BLaER1 (cell line): ENCODE results near the gene EAF1.

ENCODE experiments used
- H3K27ac ChIP-seq: shearing (Covaris generic); formaldehyde crosslinking; 2 replicates; pipeline ENCODE4 v1.8.1; 2022
- H3K27me3 ChIP-seq: shearing (Covaris generic); formaldehyde crosslinking; 2 replicates; pipeline ENCODE4 v1.8.1; 2022
- H3K36me3 ChIP-seq: shearing (Covaris generic); formaldehyde crosslinking; 2 replicates; pipeline ENCODE4 v1.8.1; 2022
- H3K4me1 ChIP-seq: shearing (Covaris generic); formaldehyde crosslinking; 2 replicates; pipeline ENCODE4 v1.8.1; 2022
- H3K4me2 ChIP-seq: shearing (Covaris generic); formaldehyde crosslinking; 2 replicates; pipeline ENCODE4 v1.8.1; 2022
- H3K4me3 ChIP-seq: shearing (Covaris generic); formaldehyde crosslinking; 2 replicates; pipeline ENCODE4 v1.8.1; 2022
- H3K9ac ChIP-seq: shearing (Covaris generic); formaldehyde crosslinking; 2 replicates; pipeline ENCODE4 v1.8.1; 2022
- H3K9me3 ChIP-seq: shearing (Covaris generic); formaldehyde crosslinking; 2 replicates; pipeline ENCODE4 v1.8.1; 2022
- H4K20me1 ChIP-seq: shearing (Covaris generic); formaldehyde crosslinking; 2 replicates; pipeline ENCODE4 v1.8.1; 2022
- Cebpa-rat ChIP-seq: shearing (Covaris generic); IDR thresholded peaks from 2 replicates; pipeline ENCODE4 v1.8.1; 2022

EAF1 gene

DNA sequence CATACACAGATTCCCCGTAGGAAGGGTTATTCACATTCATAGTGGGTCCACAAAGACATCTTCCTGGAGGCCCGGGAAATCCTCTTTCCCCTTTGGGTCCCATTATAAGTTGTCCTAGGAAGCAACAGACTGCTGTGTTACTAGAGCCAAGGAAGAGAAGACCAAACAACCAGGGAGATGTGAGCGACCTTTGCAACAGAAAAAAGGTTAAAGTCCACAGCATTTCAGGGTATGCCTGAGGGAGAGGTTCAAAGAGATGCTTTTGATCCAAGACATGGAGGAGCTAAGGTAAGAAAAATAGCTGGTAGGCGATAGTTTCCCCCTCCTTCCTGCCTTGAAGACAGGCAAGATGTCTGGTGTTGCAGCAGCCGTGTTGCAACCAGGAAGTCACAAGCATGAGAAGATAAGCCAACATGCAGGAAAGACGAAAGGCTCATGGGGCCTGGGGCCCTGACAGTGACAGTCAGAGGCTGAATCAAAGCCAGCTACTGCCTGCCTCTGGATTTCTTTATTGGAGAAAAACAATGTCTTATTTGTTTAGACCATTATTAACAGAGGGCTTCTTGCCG, 30.9 kb downstream of the EAF1 start:
- Histone ChIP-seq H3K9ac (no peak overlapping the region), H3K27me3 (no peaks in the 10 kb centered on the region), H3K36me3 (peaks cover 7% of the 10 kb centered on the region; the same call in 1 of the 2 replicates), H3K4me2 (no peak overlapping the region), H4K20me1 (no peaks in the 10 kb centered on the region), H3K4me3 (no peak overlapping the region), H3K9me3 (peaks cover 5% of the 10 kb centered on the region; the same call in 1 of the 2 replicates), H3K27ac (no peak overlapping the region), H3K4me1 (peaks cover 47% of the 10 kb centered on the region)
- TF ChIP-seq Cebpa-rat: no peak

DNA sequence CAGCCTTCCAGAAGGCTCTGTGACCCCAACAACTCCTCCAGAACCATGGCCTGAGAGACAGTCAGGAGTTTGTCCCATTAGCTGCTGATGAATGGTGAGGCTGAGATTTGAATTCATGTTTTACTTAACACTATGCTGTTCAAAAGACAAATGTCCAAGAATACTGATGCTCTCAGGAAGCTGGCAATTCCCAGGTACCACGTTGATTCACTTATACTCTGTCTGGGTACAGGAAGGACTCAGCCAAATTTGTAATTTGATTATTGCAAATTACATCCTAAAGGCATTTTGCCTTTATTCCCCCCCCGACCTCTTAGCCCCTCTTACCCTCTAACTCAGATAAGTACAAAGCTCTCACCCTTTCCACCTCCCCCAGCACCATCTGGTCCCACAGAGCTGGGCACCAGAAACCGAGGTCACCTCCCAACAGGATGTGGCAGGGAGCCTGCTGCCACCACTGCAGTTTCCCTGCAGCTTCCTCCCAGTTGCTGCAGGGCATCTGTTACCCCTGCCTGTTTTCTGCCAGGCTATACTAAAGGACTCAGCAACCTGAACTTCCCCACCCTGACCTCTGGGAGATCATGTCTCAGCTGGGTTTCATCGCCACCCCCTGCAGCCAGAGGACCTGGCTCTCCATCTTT, 33.6 kb downstream of the EAF1 start:
- H3K4me2 ChIP-seq: peak overlapping the region; percentile 81
- H4K20me1 ChIP-seq: no peaks in the 10 kb centered on the region
- H3K27ac ChIP-seq: peak overlapping the region; percentile 70
- peaks cover 7% of the 10 kb centered on the region; the same call in 1 of the 2 replicates for H3K36me3 ChIP-seq
- peaks cover 5% of the 10 kb centered on the region; the same call in 1 of the 2 replicates for H3K9me3 ChIP-seq
- H3K9ac ChIP-seq: peak overlapping the region; percentile 11; the same call in 1 of the 2 replicates
- H3K27me3 ChIP-seq: no peaks in the 10 kb centered on the region
- peak overlapping the region; percentile 26; the same call in 1 of the 2 replicates for H3K4me3 ChIP-seq
- TF ChIP-seq Cebpa-rat: no peak
- H3K4me1 ChIP-seq: peaks cover 54% of the 10 kb centered on the region

DNA sequence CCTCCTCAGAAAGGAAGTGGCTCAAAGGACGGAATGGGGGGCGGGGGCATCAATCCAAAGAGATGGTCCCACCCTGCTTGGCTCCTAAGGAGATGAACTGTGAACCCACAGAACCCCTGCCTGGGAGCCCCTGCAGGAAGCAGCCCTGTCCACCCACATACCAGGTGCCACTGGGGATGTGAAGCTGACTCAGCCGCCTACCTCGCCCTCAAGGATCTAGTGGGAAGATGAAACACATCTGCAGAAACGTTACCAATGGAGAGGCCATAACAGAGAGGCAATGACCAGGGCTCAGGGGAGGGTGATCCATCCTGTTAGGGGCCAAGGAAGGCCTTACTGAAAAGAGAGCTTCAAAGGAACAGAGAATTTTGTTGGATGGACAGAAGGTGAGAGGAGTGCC, 35.1 kb downstream of the EAF1 start:
- no peak overlapping the region for H3K9ac ChIP-seq
- no peaks in the 10 kb centered on the region for H4K20me1 ChIP-seq
- H3K27me3 ChIP-seq: no peaks in the 10 kb centered on the region
- H3K9me3 ChIP-seq: peaks cover 5% of the 10 kb centered on the region; the same call in 1 of the 2 replicates
- peaks cover 68% of the 10 kb centered on the region for H3K4me1 ChIP-seq
- H3K27ac ChIP-seq: peak overlapping the region; percentile 57
- peaks cover 7% of the 10 kb centered on the region; the same call in 1 of the 2 replicates for H3K36me3 ChIP-seq
- peak overlapping the region; percentile 72 for H3K4me2 ChIP-seq
- no peak overlapping the region for H3K4me3 ChIP-seq
- TF ChIP-seq Cebpa-rat: no peak

DNA sequence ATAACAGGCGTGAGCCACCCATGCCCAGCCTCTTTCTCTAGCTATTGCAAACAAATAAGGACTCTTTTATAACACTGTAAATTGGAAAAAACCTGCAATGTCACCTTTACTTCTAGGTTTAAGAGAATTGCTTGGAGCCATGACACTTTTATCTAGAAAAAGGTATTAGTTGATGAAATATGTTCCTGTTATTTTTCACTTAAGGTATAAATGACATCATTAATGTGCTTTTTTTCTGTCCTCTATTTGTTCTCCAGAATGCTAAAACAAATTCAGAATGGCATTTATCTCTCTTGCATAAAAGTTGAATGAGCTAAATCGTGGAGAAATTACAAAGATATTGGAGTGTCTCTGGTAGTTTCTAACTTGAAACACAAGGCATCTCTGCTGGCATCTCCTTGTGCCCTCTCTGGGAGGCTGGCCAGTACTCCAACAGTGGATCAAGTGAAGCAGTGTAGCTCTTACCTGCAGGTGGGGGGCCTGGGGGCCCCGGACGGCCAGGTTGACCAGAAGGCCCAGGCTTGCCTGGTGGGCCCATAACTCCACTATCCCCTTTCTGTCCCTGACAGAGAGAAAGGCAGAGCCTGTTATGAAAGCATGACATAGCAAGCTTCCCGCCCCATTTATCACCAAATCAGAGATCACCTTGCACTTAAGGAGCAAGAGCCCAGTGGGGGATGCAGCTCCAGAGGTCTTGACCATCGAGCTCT, 38.6 kb downstream of the EAF1 start:
- no peaks in the 10 kb centered on the region for H3K9me3 ChIP-seq
- no peak for TF ChIP-seq Cebpa-rat
- H4K20me1 ChIP-seq: no peaks in the 10 kb centered on the region
- no peaks in the 10 kb centered on the region for H3K27me3 ChIP-seq
- peak overlapping the region; percentile 87 for H3K27ac ChIP-seq
- H3K4me1 ChIP-seq: peaks cover 70% of the 10 kb centered on the region
- no peak overlapping the region for H3K9ac ChIP-seq
- H3K4me3 ChIP-seq: no peak overlapping the region
- H3K4me2 ChIP-seq: peak overlapping the region; percentile 83
- no peaks in the 10 kb centered on the region for H3K36me3 ChIP-seq

DNA sequence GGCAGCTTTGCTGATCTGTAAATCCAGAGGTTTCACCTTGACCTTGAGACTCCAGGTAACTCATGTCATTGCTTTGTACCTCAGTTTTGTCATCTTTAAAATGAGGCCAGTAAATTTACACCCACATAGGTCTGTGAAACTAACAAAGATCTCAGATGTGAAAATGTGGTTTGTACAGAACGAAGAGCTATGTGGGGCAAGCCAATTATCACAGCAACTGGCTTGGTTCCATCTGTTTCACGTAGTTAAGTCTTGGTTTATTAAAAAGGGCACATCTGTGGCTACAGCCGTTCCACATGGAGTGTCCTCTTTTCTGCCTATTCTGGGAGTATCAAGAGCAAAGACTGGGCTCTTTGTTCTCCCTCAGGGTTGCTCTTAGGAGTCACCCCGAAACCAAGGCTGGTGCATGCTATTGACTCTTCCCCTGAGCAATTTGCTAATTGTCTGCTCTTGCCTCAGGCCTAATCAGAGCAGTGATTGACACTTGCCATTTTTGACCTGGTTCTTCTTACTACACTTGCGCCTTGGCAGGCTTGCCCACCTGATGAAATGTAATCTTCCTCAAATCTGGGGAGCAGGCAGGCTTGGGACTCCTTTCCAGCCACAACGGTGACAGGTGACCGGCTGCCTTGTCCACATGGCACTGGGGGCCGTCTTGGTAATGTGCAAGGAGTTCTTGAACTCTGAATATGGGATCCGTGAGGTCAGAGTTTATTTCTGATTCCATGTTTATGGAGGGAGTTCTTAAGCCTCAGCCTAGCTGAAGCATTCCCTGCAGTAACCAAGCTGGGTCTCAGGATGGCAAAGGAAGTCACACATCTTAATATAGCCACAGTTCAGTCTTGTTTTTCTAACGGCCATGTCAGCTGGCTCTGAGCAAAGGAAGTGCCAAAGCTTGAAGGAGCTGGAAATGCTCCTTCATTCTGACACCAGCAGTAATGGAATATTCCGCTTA, 40.1 kb downstream of the EAF1 start:
- TF ChIP-seq Cebpa-rat: no peak

DNA sequence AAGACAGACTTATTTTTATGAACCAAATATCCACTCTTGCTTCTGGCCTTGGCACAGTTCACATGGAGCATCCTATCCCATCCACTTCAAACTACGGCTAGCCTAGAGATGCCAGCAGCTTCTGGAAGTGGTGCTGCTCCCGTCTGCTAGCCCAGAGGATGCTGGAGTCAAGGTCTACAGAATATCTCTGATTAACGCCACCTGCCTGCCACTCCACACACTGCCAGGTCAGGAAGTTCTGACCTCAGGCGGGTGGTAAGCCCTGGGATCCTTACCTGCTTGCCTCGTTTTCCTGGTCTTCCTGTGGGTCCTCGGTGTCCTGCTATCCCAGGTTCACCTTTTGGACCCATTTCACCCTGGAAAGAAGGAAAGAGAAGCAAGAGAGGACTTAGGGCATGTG, 42.9 kb downstream of the EAF1 start:
- Histone ChIP-seq H3K4me1 (peaks cover 61% of the 10 kb centered on the region), H3K36me3 (no peaks in the 10 kb centered on the region), H3K4me2 (no peak overlapping the region), H3K4me3 (no peak overlapping the region), H3K9ac (no peak overlapping the region), H3K27ac (no peak overlapping the region), H4K20me1 (no peaks in the 10 kb centered on the region), H3K27me3 (no peaks in the 10 kb centered on the region), H3K9me3 (no peaks in the 10 kb centered on the region)
- TF ChIP-seq Cebpa-rat: no peak

More for the DNA sequence above, 40.1 kb downstream of the EAF1 start:
- peak overlapping the region; percentile 59 for H3K9ac ChIP-seq
- H3K9me3 ChIP-seq: no peaks in the 10 kb centered on the region
- no peaks in the 10 kb centered on the region for H3K36me3 ChIP-seq
- H3K27ac ChIP-seq: peak overlapping the region; percentile 87
- H3K4me3 ChIP-seq: peak overlapping the region; percentile 23; the same call in 1 of the 2 replicates
- H3K4me2 ChIP-seq: peak overlapping the region; percentile 83
- no peaks in the 10 kb centered on the region for H3K27me3 ChIP-seq
- peaks cover 55% of the 10 kb centered on the region for H3K4me1 ChIP-seq
- no peaks in the 10 kb centered on the region for H4K20me1 ChIP-seq

DNA sequence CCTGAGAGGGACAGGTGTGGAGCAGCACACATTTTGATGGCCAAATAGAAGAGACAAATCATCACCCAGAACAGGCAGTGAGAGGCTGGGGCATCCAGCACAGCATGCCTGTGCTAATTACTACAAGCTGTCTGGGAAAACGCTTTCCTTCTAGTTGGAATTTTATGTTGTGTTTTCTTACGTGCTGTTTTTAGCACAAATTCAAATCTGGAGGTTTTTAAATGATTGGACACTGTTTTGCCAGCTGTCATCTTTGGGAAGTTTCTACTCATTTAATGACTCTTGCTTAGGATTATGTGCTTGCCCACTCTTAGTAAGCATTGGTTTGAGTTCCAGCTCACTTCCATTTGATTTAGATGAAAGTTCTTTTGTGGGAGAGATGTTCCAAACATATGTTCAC, 43.5 kb downstream of the EAF1 start:
- Histone ChIP-seq H3K4me2 (no peak overlapping the region), H3K36me3 (no peaks in the 10 kb centered on the region), H3K27me3 (no peaks in the 10 kb centered on the region), H3K4me1 (peaks cover 62% of the 10 kb centered on the region), H3K27ac (no peak overlapping the region), H3K4me3 (no peak overlapping the region), H3K9me3 (no peaks in the 10 kb centered on the region), H4K20me1 (no peaks in the 10 kb centered on the region), H3K9ac (no peak overlapping the region)
- no peak for TF ChIP-seq Cebpa-rat

DNA sequence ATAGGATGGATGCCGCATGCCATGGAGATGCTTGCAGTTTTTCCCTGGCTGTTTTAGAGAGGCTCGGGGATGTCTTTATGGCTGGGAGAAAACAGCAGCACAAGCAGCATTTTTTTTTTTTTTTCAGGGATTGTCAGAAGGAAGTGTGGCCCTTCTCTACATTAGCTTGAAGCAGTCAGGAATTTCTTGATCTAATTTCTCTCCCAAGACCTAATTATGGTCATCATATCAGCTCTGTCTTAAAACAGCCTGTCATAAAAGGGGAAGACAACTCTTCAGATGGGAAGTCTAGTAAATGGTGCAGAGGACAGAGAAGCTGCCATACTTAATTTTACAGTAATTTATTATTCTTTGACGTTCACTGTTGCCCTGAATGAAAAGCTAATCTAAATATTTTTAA, 44.5 kb downstream of the EAF1 start:
- H3K9me3 ChIP-seq: no peaks in the 10 kb centered on the region
- H3K4me3 ChIP-seq: no peak overlapping the region
- peaks cover 52% of the 10 kb centered on the region for H3K4me1 ChIP-seq
- H3K27ac ChIP-seq: no peak overlapping the region
- H3K9ac ChIP-seq: no peak overlapping the region
- H4K20me1 ChIP-seq: no peaks in the 10 kb centered on the region
- no peaks in the 10 kb centered on the region for H3K27me3 ChIP-seq
- no peaks in the 10 kb centered on the region for H3K36me3 ChIP-seq
- TF ChIP-seq Cebpa-rat: no peak
- no peak overlapping the region for H3K4me2 ChIP-seq

DNA sequence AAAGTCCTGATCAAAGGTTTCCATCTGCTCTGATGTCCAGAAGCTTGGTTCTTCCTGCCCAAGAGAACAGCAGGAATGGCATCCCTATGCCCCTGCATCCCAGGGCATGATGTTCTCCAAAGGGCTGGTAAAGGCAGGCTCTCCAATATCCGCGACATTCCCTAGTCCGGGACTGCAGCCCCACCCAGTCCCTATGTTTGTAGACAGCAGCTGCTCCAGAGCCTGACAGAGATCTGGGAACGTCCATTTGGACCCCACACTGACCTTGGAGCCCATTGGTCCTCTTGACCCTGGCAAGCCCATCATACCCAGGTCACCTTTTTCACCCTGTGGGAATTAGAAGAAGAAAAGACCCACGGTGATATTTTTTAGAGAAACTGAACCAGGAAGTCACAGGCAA, 47.8 kb downstream of the EAF1 start:
- Histone ChIP-seq H3K4me2 (peak overlapping the region; percentile 49), H3K27me3 (no peaks in the 10 kb centered on the region), H3K27ac (no peak overlapping the region), H3K9me3 (no peaks in the 10 kb centered on the region), H3K4me1 (peaks cover 26% of the 10 kb centered on the region), H3K4me3 (no peak overlapping the region), H3K9ac (no peak overlapping the region), H3K36me3 (no peaks in the 10 kb centered on the region), H4K20me1 (no peaks in the 10 kb centered on the region)
- no peak for TF ChIP-seq Cebpa-rat
